GM12874 (cell line): ENCODE data around the gene B3GNT2.

ENCODE experiments used
- TF ChIP-seq, protein P1 (sequence below): IDR thresholded peaks from 2 replicates; pipeline ENCODE4 v1.5.1; 2011; ENCODE audit warnings: low read depth, mild to moderate bottlenecking, control low read depth, low read length, moderate library complexity; ENCODE audit not compliant: insufficient read depth

B3GNT2 gene

DNA sequence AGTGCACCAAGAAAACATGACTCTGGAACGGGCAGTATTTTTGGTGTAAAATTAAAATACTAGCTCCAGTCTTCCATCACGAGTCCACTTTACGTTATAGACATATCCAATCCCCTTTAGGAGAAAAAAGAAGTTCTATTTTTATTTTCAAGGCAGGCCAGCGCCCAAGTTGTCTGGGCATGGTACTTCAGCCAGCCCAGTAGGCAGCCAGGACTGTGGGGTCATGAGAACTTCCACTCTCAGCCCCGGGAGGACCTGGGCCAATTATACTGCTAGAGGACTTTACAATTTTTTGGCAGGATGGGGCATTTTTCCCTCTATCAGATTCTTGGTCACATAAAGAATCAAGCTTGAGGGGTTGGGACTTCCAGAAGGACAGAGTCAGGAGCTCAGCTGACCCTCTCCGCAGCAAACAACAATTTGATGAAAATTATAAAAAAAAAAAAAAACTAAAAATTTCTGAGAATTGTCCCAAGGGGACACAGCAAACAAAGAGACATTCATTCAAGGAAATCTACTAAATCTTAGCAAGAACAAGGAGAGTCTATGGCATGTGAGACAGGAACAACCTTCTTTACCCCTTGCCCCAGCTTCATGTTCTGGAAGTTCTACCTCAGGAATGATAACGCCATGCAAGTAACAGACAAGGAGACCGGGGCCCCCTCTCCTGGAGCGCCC lies 37.3 kb upstream of the B3GNT2 start:
- TF ChIP-seq, protein P1, sequence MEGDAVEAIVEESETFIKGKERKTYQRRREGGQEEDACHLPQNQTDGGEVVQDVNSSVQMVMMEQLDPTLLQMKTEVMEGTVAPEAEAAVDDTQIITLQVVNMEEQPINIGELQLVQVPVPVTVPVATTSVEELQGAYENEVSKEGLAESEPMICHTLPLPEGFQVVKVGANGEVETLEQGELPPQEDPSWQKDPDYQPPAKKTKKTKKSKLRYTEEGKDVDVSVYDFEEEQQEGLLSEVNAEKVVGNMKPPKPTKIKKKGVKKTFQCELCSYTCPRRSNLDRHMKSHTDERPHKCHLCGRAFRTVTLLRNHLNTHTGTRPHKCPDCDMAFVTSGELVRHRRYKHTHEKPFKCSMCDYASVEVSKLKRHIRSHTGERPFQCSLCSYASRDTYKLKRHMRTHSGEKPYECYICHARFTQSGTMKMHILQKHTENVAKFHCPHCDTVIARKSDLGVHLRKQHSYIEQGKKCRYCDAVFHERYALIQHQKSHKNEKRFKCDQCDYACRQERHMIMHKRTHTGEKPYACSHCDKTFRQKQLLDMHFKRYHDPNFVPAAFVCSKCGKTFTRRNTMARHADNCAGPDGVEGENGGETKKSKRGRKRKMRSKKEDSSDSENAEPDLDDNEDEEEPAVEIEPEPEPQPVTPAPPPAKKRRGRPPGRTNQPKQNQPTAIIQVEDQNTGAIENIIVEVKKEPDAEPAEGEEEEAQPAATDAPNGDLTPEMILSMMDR, result no peak

DNA sequence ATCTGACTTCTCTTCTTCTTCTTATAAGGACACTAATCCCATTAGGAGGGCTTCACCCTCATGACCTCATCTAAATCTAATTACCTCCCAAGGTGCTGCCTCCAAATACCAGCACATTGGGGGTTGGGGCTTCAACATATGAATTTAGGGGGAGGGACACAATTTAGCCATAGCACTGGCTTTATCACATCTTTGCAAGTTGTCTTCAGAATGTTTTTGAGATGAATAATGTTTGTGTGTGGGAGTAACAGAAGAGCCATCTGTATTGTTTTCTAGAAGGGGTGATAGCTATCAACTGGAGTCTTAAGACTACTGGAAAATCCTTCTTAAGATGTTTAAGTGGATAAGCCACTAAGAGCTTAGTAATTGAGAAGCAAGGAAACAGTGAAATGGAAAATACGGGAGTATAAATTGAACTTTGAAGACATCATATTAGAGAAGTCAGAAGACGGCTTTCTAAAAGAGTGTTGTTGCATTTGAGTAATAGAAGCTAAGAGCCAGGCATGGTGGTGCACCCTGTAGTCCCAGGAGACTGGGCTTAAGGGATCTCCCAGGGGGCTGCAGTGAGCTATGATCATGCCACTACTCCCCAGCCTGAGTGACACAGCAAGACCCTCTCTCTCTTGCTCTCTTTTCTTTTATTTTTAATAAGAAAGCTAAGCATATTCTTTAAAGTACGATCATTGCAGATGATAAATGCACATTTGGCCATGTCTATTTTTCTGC lies 32.6 kb upstream of the B3GNT2 start:
- TF ChIP-seq, protein P1, result no peak

DNA sequence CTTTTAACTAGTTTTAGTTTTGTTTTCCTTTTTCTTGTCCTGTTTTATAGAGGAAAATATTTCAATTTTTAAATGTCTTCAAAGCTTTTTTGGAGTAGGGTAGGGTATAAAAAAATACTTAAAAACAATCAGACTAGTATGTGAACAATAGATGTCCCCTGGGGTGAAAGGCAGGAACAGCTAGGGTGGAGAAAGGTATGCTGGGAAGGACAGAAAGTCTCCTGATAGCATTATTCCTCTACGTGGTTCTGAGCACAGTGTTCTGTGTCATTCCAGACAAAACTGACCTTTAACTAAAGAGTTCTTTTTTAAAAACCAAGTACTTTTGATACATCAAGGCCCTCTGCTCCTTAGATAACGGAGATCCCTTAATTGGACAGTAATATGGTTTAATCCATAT lies 32.1 kb upstream of the B3GNT2 start:
- TF ChIP-seq, protein P1, result no peak

DNA sequence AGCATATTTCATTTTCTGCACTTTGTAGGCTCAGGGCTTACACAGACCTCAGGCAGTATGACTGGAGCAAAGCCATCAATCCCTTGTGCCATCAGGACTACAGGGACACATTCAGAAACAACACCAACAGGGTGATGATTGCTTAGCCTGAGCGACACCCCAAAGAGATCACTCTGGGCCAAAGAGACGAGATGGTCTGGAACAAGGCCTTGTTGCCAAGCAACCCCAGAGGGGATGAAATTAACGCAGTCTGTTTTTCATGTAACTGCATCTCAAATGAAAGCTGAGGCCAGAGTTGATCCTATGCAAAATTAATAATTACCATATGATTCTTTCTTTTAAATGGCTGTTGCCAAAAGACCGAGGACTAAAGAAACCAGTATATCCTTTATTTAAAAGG lies 20.2 kb upstream of the B3GNT2 start:
- TF ChIP-seq, protein P1, result no peak

DNA sequence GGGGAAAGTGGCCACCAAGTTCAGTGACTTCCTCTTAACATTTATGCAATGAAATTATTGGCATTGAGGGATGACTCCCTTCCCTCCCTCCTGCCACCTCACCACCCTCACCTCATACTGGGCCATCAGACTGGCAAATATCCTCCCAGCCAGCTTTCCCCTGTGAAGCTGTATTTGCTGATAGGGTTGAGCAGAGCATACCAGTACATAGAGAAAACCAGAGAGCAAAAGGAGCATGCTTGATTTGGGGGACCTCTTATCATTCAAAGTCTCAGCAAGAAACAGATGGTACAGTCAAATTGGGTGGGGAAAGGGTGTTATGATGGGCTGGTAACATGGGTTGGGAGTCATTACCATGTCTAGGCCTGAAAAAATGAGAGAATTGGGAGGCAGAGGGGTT lies 19.1 kb upstream of the B3GNT2 start:
- TF ChIP-seq, protein P1, result no peak

DNA sequence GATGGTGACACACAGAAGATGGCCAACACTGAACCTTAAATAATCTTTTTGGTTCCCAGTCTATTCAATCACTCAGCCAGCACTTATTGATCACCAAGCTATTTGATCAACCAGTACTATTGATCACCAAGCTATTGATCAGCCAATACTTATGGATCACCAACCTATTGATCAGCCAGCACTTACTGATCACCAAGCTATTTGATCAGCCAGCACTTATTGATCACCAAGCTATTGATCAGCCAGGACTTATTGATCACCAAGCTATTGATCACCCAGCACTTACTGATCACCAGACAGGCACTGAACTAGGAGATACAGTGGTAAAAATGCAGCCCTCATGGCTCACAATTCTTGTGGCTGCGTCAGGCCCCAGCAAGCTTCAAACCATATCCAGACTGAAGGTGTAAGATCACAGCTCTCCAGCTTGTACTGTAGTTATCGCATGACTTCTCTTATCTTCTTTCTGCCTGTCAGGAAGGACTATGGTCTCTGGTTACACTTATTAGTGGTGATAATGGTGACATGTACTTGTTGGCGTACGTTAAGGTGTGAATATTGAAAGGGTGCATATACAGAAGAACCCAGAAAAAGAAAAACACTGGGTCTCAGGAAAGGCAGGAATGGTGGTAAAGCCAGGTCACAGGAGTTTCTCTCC lies 18.4 kb upstream of the B3GNT2 start:
- TF ChIP-seq, protein P1, result no peak

DNA sequence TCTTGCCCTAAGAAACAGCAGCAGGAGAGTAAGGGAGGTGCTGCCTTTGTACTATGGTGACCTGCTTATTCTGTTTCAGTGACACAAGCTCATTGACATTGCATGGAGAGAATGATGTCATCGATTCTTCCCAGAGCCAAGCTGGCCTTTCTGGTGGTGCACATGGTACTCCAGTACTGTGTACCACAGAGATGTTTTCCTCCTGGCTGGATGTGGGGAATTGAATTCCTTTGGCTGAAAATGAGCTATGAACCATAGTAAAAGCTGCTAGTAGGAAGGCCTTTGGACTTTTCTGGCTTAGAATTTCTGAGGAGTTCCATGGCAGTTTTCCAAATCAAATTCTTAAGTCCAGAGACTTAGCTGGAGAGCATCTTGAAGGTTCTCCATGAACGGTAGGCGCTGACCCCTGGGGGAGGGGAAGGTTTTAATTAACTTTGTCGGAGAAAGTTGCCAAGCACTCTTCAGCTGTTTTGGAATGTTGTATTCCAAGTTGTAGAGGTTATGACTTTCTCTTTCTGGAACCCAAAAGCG lies 17.1 kb upstream of the B3GNT2 start:
- TF ChIP-seq, protein P1, result no peak
